ENCODE results near the gene CRMP1.

The CRMP1 gene

DNA sequence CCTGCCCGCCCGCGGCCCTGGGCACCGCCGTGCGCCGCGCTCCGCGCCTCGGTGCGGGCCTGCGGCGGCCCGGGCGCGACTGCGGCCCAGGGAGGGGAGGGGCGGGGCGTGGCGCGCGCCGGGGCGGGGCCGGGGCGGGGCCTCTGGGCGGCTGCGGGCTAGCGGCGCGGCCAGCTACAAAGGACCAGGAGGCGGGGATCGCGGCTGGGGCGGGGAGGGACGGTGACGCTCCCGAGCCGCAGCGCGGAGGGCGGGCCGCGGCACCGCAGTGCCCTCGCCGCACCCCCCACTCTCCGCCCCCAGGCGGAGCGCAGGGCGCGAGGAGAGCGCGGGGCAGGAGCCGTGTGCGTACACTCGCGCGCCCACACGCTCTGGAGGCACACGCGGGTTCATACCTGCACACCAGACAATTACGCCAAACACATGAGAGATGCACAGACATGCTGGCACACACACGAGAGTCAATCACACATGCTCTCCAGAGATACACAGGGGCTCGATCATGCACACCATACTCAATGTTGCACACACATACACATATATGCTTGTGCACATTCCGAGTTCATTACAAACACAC, at the start of gene CRMP1:
TSS of gene CRMP1 (minus strand) at position 83 of the 577 bp plus-strand sequence. CDS start 117 bp downstream, outside the sequence.
- H3K4me1 ChIP-seq (ENCODE audit: insufficient read depth, insufficient read length) = peaks cover 20% of the 10 kb centered on the region
- peak within 1 kb of the TSS; percentile 66 for H3K9ac ChIP-seq (ENCODE audit: insufficient read length, low read depth)
- no peaks in the 10 kb centered on the region for H3K36me3 ChIP-seq (ENCODE audit: insufficient read depth, insufficient read length, low read length)
- TF ChIP-seq YY1 (IDR thresholded peaks at IDR 0.05; ENCODE audit: insufficient read depth, insufficient read length) (no peak), ZNF274 (IDR thresholded peaks at IDR 0.05; ENCODE audit: low read depth, low read length) (no peak), SUZ12 (IDR thresholded peaks at IDR 0.05; ENCODE audit: extremely low read depth, insufficient read depth, insufficient read length) (no peak)
- DNase-seq (ENCODE audit: low read depth, low spot score) = no peak
- peak within 1 kb of the TSS; percentile 45 for H3K4me3 ChIP-seq (ENCODE audit: insufficient read length, low read depth)
- H3K27me3 ChIP-seq (ENCODE audit: insufficient read depth, insufficient read length) = peaks cover 83% of the 10 kb centered on the region
- H3K9me3 ChIP-seq (ENCODE audit: insufficient read depth, low read length) = peaks cover 7% of the 10 kb centered on the region

DNA sequence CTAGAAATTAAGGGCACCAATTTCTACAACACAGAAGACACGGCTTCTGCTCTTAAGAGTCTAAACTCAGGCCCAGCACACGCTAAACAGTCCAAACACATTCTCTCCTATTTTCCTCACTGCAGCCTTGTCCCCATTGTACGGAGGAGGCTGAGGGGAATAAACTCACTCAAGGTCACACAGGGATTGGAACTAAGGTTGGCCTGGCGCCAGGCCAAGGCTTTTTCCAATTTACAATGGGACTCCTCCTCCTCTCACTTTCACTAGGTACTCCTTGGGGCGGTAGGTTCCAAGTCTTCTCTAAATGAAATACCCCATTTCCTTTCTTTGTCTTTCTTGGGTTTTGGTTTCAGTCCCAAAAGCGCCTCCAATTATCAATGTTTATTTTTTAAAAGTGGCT, 48.7 kb upstream of the CRMP1 start:
- Histone ChIP-seq H3K4me1 (ENCODE audit: insufficient read depth, insufficient read length) (no peaks in the 10 kb centered on the region), H3K9ac (ENCODE audit: insufficient read length, low read depth) (no peak overlapping the region), H3K9me3 (ENCODE audit: insufficient read depth, low read length) (peaks cover 25% of the 10 kb centered on the region), H3K36me3 (ENCODE audit: insufficient read depth, insufficient read length, low read length) (no peaks in the 10 kb centered on the region), H3K27me3 (ENCODE audit: insufficient read depth, insufficient read length) (no peaks in the 10 kb centered on the region), H3K4me3 (ENCODE audit: insufficient read length, low read depth) (no peak overlapping the region)
- DNase-seq (ENCODE audit: low read depth, low spot score) = no peak
- TF ChIP-seq YY1 (IDR thresholded peaks at IDR 0.05; ENCODE audit: insufficient read depth, insufficient read length) (no peak), SUZ12 (IDR thresholded peaks at IDR 0.05; ENCODE audit: extremely low read depth, insufficient read depth, insufficient read length) (no peak), ZNF274 (IDR thresholded peaks at IDR 0.05; ENCODE audit: low read depth, low read length) (no peak)

DNA sequence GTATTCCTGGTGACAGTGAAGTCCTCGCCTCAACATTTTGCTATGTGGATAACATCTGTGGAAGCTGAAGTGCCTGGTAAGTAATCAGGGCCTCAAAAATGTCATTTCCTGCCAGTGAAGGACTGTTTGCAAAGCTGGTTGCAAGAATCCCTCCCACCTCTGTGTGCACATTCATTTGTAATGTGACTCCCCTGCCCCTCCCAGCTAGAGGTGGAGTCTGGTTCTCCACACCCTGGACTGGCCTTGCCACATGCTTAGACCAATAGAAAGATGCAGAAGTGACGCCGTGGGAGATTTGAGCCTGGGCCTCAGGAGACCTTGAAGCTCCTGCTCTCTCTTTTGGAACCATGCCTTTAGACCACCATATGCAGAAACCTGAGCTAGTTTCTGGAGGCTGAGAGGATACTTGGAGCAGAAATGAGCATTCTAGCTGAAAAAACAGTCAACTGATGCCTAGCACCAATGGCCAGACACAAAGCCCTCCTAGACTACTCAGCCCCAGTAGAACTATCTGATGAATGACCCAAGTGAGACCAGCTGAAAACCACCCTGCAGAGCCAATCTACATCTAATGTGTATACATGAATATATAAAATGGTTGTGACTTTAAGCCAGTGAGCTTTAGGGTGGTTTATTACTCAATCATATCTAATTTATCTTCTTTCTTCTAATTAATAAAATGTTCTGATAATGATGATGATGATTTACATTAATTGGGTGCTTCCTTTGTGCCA, 47.8 kb upstream of the CRMP1 start:
- Histone ChIP-seq H3K4me1 (ENCODE audit: insufficient read depth, insufficient read length) (no peaks in the 10 kb centered on the region), H3K9me3 (ENCODE audit: insufficient read depth, low read length) (peaks cover 16% of the 10 kb centered on the region), H3K4me3 (ENCODE audit: insufficient read length, low read depth) (no peak overlapping the region), H3K9ac (ENCODE audit: insufficient read length, low read depth) (no peak overlapping the region), H3K27me3 (ENCODE audit: insufficient read depth, insufficient read length) (no peaks in the 10 kb centered on the region), H3K36me3 (ENCODE audit: insufficient read depth, insufficient read length, low read length) (no peaks in the 10 kb centered on the region)
- no peak for DNase-seq (ENCODE audit: low read depth, low spot score)
- TF ChIP-seq SUZ12 (IDR thresholded peaks at IDR 0.05; ENCODE audit: extremely low read depth, insufficient read depth, insufficient read length) = no peak
- no peak for TF ChIP-seq ZNF274 (IDR thresholded peaks at IDR 0.05; ENCODE audit: low read depth, low read length)
- TF ChIP-seq YY1 (IDR thresholded peaks at IDR 0.05; ENCODE audit: insufficient read depth, insufficient read length) = no peak

DNA sequence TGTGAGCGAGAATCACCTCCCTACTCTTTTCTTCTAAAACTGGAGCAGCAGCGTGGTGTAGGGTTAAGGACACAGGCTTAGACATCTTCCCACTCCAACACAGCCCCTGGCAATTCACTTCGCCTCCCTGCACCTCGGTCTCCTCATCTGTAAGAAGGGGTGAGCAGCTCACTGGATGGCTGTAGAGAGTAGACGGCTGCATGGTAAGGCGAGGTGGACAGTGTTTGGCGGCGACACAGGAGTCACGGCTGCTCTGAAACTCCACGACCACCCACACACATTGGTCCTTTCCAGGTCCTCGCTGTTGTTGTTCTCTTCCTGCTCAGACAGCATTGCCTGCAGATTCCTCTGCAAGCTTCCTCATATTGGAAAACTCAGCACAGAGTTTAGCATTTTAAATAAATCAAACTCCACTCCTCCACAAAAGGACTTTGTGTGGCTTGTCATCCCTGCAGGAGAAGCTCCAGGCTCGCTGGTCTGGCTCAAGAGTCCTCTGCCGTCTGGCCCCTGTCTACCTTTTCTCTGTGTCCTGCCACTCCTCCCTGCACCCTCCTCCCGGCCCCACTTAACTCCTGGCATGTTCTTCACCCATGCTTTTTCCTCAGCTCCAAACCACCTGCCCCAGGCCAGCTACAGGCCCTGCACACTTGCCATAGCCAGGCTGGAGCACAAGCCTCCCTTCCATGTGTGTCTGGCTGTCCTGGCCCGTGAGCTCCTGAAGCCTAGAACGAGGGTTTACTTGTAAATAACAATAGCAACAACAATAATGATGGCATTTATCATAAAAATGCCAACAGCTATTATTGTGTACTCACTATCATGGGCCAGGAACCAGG, 41.3 kb upstream of the CRMP1 start:
- TF ChIP-seq SUZ12 (IDR thresholded peaks at IDR 0.05; ENCODE audit: extremely low read depth, insufficient read depth, insufficient read length) (no peak), YY1 (IDR thresholded peaks at IDR 0.05; ENCODE audit: insufficient read depth, insufficient read length) (no peak), ZNF274 (IDR thresholded peaks at IDR 0.05; ENCODE audit: low read depth, low read length) (no peak)
- DNase-seq (ENCODE audit: low read depth, low spot score) = no peak
- Histone ChIP-seq H3K9ac (ENCODE audit: insufficient read length, low read depth) (no peak overlapping the region), H3K4me3 (ENCODE audit: insufficient read length, low read depth) (no peak overlapping the region), H3K36me3 (ENCODE audit: insufficient read depth, insufficient read length, low read length) (no peaks in the 10 kb centered on the region), H3K4me1 (ENCODE audit: insufficient read depth, insufficient read length) (no peaks in the 10 kb centered on the region), H3K27me3 (ENCODE audit: insufficient read depth, insufficient read length) (peaks cover 4% of the 10 kb centered on the region), H3K9me3 (ENCODE audit: insufficient read depth, low read length) (no peaks in the 10 kb centered on the region)

DNA sequence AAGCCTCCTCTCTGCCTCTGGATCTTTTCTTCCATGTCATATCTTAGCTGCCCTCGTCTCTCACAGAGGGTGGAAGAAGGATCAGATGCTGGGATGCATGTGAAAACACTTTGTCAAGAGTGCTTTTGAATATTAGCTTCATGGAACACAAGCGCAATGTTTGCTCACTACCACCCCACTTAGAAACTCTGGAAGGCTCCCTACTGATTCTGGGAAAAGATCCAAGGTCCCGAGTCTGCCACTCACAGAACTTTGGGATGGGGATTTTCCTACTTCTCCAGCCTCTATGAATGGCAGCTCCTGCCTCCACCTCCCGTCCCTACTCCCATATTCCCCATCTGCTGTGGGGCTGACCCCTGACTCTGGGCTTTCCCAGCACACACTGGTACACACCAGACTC, 40.2 kb upstream of the CRMP1 start:
- Histone ChIP-seq H3K4me3 (ENCODE audit: insufficient read length, low read depth) (no peak overlapping the region), H3K27me3 (ENCODE audit: insufficient read depth, insufficient read length) (peaks cover 4% of the 10 kb centered on the region), H3K9ac (ENCODE audit: insufficient read length, low read depth) (no peak overlapping the region), H3K9me3 (ENCODE audit: insufficient read depth, low read length) (no peaks in the 10 kb centered on the region), H3K4me1 (ENCODE audit: insufficient read depth, insufficient read length) (no peaks in the 10 kb centered on the region), H3K36me3 (ENCODE audit: insufficient read depth, insufficient read length, low read length) (no peaks in the 10 kb centered on the region)
- DNase-seq (ENCODE audit: low read depth, low spot score) = no peak
- TF ChIP-seq YY1 (IDR thresholded peaks at IDR 0.05; ENCODE audit: insufficient read depth, insufficient read length) = no peak

DNA sequence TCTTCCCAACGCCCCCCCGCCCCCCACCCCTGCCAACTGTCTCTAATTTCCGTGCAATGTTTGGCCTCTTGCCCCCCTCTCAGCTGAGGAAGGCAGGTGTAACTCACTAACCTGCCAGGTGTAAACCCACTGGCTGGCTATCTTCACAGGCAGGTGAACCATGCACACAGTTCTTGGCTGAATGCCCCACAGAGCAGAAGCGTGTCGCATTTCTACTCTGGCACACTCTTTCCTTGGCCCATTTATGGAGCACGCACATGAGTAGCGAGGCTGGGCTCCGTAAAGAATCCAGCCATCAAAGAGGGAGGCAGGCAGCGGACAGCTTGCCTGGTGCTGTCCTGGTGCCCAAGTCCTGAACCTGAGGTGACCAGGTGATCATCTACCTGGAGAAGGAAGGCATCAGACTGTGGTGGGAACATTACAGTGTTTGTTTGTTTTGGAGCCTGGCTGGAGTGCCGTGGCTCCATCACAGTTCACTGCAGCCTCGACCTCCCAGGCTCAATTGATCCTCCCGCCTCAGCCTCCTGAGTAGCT, 39.2 kb upstream of the CRMP1 start:
- DNase-seq (ENCODE audit: low read depth, low spot score) = no peak
- TF ChIP-seq YY1 (IDR thresholded peaks at IDR 0.05; ENCODE audit: insufficient read depth, insufficient read length) (no peak), SUZ12 (IDR thresholded peaks at IDR 0.05; ENCODE audit: extremely low read depth, insufficient read depth, insufficient read length) (no peak), ZNF274 (IDR thresholded peaks at IDR 0.05; ENCODE audit: low read depth, low read length) (no peak)

DNA sequence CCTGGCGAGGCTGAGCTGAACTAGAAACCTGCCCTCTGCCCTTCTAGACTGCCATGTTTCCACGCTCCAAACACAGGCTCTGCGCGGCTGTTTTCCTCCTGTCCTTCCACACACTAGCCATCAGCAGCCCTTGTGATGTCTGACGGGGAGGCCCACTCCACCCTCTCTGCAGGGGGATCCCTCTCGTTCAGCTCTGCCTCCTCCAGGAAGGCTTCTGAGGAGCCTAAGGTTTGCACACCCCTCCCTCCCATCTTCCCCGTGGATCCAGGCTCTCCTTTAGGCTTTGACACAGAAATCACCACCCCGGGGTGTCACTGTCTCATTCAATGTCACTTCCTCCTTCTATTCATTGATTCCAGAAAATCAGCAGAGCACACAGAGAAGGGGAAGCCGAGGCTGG, 38.6 kb upstream of the CRMP1 start:
- Histone ChIP-seq H3K36me3 (ENCODE audit: insufficient read depth, insufficient read length, low read length) (no peaks in the 10 kb centered on the region), H3K27me3 (ENCODE audit: insufficient read depth, insufficient read length) (peaks cover 6% of the 10 kb centered on the region), H3K9ac (ENCODE audit: insufficient read length, low read depth) (no peak overlapping the region), H3K4me3 (ENCODE audit: insufficient read length, low read depth) (no peak overlapping the region), H3K9me3 (ENCODE audit: insufficient read depth, low read length) (no peaks in the 10 kb centered on the region), H3K4me1 (ENCODE audit: insufficient read depth, insufficient read length) (no peaks in the 10 kb centered on the region)
- TF ChIP-seq SUZ12 (IDR thresholded peaks at IDR 0.05; ENCODE audit: extremely low read depth, insufficient read depth, insufficient read length) = no peak
- no peak for TF ChIP-seq YY1 (IDR thresholded peaks at IDR 0.05; ENCODE audit: insufficient read depth, insufficient read length)
- no peak for TF ChIP-seq ZNF274 (IDR thresholded peaks at IDR 0.05; ENCODE audit: low read depth, low read length)
- DNase-seq (ENCODE audit: low read depth, low spot score) = no peak

More for the DNA sequence above, 39.2 kb upstream of the CRMP1 start:
- Histone ChIP-seq H3K9ac (ENCODE audit: insufficient read length, low read depth) (no peak overlapping the region), H3K9me3 (ENCODE audit: insufficient read depth, low read length) (no peaks in the 10 kb centered on the region), H3K4me1 (ENCODE audit: insufficient read depth, insufficient read length) (no peaks in the 10 kb centered on the region), H3K36me3 (ENCODE audit: insufficient read depth, insufficient read length, low read length) (no peaks in the 10 kb centered on the region), H3K27me3 (ENCODE audit: insufficient read depth, insufficient read length) (peaks cover 6% of the 10 kb centered on the region), H3K4me3 (ENCODE audit: insufficient read length, low read depth) (no peak overlapping the region)

Data from NT2/D1 (cell line).